Neural crest cell (in vitro differentiated cells): Measurements from ENCODE around the gene OTULIN. TPM values are rescaled to one million over a fixed set of nuclear protein-coding genes. Genes with fewer than 3 reads are reported as not detected.

Experiments used
- DNase-seq: peaks from one replicate; pipeline ENCODE4 v3.0.0; 2021; ENCODE audit warnings: low read depth, mixed read lengths, low spot score
- H3K27ac Mint-ChIP-seq: one replicate; pipeline ENCODE4 v1.8.0; 2021; ENCODE audit warnings: mild to moderate bottlenecking, mixed read lengths; ENCODE audit not compliant: unreplicated experiment
- H3K27me3 Mint-ChIP-seq: 2 replicates; pipeline ENCODE4 v1.8.0; 2021; ENCODE audit warnings: low read depth, mild to moderate bottlenecking, mixed read lengths
- H3K36me3 Mint-ChIP-seq: 2 replicates; pipeline ENCODE4 v1.8.0; 2021; ENCODE audit warnings: low read depth, mild to moderate bottlenecking, mixed read lengths
- H3K4me1 Mint-ChIP-seq: 2 replicates; pipeline ENCODE4 v1.8.0; 2021; ENCODE audit warnings: mixed read lengths
- H3K4me3 Mint-ChIP-seq: one replicate; pipeline ENCODE4 v1.8.0; 2021; ENCODE audit warnings: mild to moderate bottlenecking, mixed read lengths
- H3K9me3 Mint-ChIP-seq: 2 replicates; pipeline ENCODE4 v1.8.0; 2021; ENCODE audit warnings: mixed read lengths
- CTCF ChIP-seq: fragments of 200-600 bp; sonication (generic); conservative IDR thresholded peaks from 2 replicates; pipeline ENCODE4 v1.5.0; 2021; ENCODE audit warnings: antibody characterized with exemption, mild to moderate bottlenecking
- total RNA-seq: library from RNA; stranded (reverse); gene quantifications from 2 replicates; pipeline ENCODE4 v1.2.1, GENCODE V29; 2021

Gene OTULIN
- total RNA-seq, 1 donor from 2014 or later, result 33.7 TPM

GRCh38 chr5:14726066-14726838, 61.7 kb downstream of the OTULIN start:
- Mint-ChIP-seq H3K4me3 (no peak overlapping the region), H3K36me3 (peaks cover 6% of the 10 kb centered on the region), H3K4me1 (peaks cover 42% of the 10 kb centered on the region), H3K27ac (peak overlapping the region; percentile 3), H3K27me3 (no peaks in the 10 kb centered on the region), H3K9me3 (no peaks in the 10 kb centered on the region)
- no peak for DNase-seq
- TF ChIP-seq CTCF, result no peak

- Mint-ChIP-seq H3K27ac (peak overlapping the region; percentile 65), H3K4me1 (peaks cover 52% of the 10 kb centered on the region), H3K9me3 (no peaks in the 10 kb centered on the region), H3K4me3 (peak overlapping the region; percentile 78), H3K36me3 (peaks cover 6% of the 10 kb centered on the region), H3K27me3 (no peaks in the 10 kb centered on the region)
- TF ChIP-seq CTCF, result peak; percentile 99
- DNase-seq, result peak; percentile 88
Measured at GRCh38 chr5:14727428-14727865, 62.9 kb downstream of the OTULIN start.

GRCh38 chr5:14727928-14728458, 63.5 kb downstream of the OTULIN start:
- no peak for DNase-seq
- peak overlapping the region; percentile 78 for H3K4me3 Mint-ChIP-seq
- peaks cover 57% of the 10 kb centered on the region for H3K4me1 Mint-ChIP-seq
- peak overlapping the region; percentile 96 for H3K27ac Mint-ChIP-seq
- peaks cover 8% of the 10 kb centered on the region for H3K36me3 Mint-ChIP-seq
- no peaks in the 10 kb centered on the region for H3K27me3 Mint-ChIP-seq
- no peaks in the 10 kb centered on the region for H3K9me3 Mint-ChIP-seq
- TF ChIP-seq CTCF, result no peak

- Mint-ChIP-seq H3K4me3 (peak overlapping the region; percentile 78), H3K27ac (peak overlapping the region; percentile 96), H3K27me3 (no peaks in the 10 kb centered on the region)
Measured at GRCh38 chr5:14728459-14728938, 64.0 kb downstream of the OTULIN start.

More at GRCh38 chr5:14728459-14728938, 64.0 kb downstream of the OTULIN start:
- Mint-ChIP-seq H3K9me3 (no peaks in the 10 kb centered on the region), H3K4me1 (peaks cover 62% of the 10 kb centered on the region), H3K36me3 (peaks cover 10% of the 10 kb centered on the region)
- DNase-seq, result peak; percentile 64
- TF ChIP-seq CTCF, result no peak
